Hepatocyte (in vitro differentiated cells): ENCODE data around the gene ZBTB7C.

ENCODE experiments used
- EZH2 ChIP-seq: fragments of 200-600 bp; sonication (generic); IDR thresholded peaks from 2 replicates; pipeline ENCODE4 v1.6.1; 2016; ENCODE audit warnings: antibody characterized with exemption, mild to moderate bottlenecking, borderline replicate concordance
- EZH2phosphoT487 ChIP-seq: fragments of 200-600 bp; sonication (generic); IDR thresholded peaks from one replicate; pipeline ENCODE4 v1.6.1; 2018; ENCODE audit warnings: antibody characterized with exemption, mild to moderate bottlenecking, low read depth, moderate library complexity; ENCODE audit not compliant: unreplicated experiment, severe bottlenecking
- TF ChIP-seq, protein P1 (sequence below): fragments of 200-600 bp; sonication (generic); IDR thresholded peaks from 2 replicates; pipeline ENCODE4 v1.5.1; 2016; ENCODE audit warnings: antibody characterized with exemption, mild to moderate bottlenecking; ENCODE audit not compliant: poor library complexity

DNA sequence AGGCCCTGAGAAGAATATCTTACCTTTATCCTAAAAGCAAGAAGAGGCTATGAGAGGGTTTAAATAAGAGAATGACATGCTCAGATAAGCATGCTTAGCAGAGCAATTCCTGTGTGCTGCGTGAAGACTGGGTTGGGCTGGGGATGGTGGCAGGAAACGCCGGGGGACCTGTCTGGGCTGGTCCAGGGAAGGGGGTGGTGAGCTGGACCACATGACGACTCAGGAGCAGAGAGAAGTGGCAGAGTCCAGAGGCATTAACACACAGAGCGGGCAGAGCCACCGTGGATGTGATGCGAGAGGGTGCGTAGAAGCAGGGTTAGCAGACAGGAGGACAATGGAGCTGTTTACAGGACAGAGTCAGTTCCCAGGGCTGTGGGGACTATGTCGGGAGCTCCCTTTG is 84.5 kb downstream of the ZBTB7C start:
- TF ChIP-seq EZH2 (no peak), EZH2phosphoT487 (no peak)
- TF ChIP-seq, protein P1, sequence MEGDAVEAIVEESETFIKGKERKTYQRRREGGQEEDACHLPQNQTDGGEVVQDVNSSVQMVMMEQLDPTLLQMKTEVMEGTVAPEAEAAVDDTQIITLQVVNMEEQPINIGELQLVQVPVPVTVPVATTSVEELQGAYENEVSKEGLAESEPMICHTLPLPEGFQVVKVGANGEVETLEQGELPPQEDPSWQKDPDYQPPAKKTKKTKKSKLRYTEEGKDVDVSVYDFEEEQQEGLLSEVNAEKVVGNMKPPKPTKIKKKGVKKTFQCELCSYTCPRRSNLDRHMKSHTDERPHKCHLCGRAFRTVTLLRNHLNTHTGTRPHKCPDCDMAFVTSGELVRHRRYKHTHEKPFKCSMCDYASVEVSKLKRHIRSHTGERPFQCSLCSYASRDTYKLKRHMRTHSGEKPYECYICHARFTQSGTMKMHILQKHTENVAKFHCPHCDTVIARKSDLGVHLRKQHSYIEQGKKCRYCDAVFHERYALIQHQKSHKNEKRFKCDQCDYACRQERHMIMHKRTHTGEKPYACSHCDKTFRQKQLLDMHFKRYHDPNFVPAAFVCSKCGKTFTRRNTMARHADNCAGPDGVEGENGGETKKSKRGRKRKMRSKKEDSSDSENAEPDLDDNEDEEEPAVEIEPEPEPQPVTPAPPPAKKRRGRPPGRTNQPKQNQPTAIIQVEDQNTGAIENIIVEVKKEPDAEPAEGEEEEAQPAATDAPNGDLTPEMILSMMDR, result no peak
